Measurements from ENCODE around the gene SYTL1.

SYTL1 gene

DNA sequence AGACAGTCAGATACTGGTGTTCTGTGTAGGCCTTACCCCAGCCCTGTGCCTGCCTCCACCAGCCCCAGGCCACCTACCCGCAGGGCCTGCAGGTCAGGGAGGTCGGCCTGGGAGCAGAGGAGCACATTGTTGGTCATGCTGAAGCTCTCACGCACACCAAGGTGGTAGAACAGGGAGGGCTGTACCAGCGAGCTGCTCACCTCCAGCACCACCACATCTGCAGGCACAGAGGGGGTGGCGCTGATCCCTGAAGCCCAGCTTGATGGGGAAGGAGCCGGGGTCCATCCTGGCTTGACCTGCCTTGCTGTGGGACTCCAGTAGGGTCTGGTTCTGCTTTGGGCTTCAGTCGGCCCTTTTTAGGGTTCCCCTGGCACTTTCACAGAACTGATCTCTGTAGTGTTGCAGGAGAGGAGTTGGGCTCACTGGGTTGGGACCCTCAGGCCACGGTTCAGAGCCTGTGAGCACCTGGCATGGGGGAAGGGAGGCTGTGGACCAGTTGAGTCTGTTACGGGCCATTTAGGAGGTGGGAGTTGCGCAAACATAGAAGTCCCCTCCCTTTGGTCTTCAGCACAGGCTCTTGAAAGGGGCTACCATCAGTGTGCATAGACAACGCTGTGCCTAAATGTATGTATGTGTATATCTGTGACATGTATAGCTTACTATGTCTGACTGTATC is 23.0 kb downstream of the SYTL1 start:
- no peaks in the 10 kb centered on the region for H3K9me3 ChIP-seq (ENCODE audit: severe bottlenecking)
- no peaks in the 10 kb centered on the region for H3K27me3 ChIP-seq (ENCODE audit: insufficient read depth, poor library complexity, severe bottlenecking)
- peak overlapping the region; percentile 91 for H3K27ac ChIP-seq (ENCODE audit: poor library complexity, severe bottlenecking)
- H3K36me3 ChIP-seq (ENCODE audit: low read depth), result peaks cover 24% of the 10 kb centered on the region
- DNase-seq (ENCODE audit: low spot score) (no peak), ATAC-seq (ENCODE audit: low read depth) (no peak)
- H3K4me1 ChIP-seq (ENCODE audit: insufficient read depth, poor library complexity, severe bottlenecking), result peaks cover 6% of the 10 kb centered on the region
- TF ChIP-seq, protein P1, sequence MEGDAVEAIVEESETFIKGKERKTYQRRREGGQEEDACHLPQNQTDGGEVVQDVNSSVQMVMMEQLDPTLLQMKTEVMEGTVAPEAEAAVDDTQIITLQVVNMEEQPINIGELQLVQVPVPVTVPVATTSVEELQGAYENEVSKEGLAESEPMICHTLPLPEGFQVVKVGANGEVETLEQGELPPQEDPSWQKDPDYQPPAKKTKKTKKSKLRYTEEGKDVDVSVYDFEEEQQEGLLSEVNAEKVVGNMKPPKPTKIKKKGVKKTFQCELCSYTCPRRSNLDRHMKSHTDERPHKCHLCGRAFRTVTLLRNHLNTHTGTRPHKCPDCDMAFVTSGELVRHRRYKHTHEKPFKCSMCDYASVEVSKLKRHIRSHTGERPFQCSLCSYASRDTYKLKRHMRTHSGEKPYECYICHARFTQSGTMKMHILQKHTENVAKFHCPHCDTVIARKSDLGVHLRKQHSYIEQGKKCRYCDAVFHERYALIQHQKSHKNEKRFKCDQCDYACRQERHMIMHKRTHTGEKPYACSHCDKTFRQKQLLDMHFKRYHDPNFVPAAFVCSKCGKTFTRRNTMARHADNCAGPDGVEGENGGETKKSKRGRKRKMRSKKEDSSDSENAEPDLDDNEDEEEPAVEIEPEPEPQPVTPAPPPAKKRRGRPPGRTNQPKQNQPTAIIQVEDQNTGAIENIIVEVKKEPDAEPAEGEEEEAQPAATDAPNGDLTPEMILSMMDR (IDR thresholded peaks at IDR 0.05; ENCODE audit: poor library complexity, severe bottlenecking), result no peak
- peak overlapping the region; percentile 82 for H3K4me3 ChIP-seq (ENCODE audit: severe bottlenecking)

DNA sequence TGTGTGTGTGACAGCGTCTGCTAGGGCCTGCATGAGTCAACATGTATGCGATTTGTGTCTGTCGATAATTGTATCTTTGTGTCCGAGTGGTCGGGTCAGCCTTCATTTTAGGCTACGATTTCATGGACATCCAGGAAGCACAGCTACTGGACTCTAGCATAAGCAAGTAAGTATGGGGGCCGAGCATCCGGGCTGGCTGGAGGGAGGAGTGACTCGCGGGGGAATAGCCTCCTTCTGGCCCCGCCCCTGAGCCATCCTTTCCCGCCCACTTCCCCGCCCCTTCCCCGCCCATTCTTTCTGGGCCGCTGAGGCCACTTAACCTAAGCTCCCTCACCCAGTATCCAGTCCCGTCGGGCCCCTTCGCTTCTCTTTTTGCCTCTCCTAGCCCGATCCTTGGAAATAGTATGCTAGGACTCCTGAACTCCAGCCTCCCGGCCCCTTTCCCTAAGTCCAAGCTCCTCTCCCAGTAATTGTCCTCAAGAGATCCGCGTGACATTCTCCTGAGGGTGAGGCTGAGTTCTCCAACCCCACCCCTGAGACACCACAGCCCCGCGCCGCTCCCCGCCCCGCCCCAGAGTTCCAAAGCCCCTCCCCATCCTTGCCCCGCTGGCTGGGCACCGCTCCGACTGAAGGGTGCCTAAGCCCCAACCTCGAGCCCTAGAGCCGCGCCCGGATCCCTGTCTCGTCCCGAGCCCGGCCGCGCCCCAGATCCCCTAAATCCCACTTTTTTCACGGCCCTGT is 23.7 kb downstream of the SYTL1 start:
- Histone ChIP-seq H3K9me3 (ENCODE audit: severe bottlenecking) (no peaks in the 10 kb centered on the region), H3K4me3 (ENCODE audit: severe bottlenecking) (peak overlapping the region; percentile 82), H3K27me3 (ENCODE audit: insufficient read depth, poor library complexity, severe bottlenecking) (no peaks in the 10 kb centered on the region), H3K36me3 (ENCODE audit: low read depth) (peaks cover 24% of the 10 kb centered on the region), H3K4me1 (ENCODE audit: insufficient read depth, poor library complexity, severe bottlenecking) (peaks cover 6% of the 10 kb centered on the region), H3K27ac (ENCODE audit: poor library complexity, severe bottlenecking) (peak overlapping the region; percentile 91)
- TF ChIP-seq, protein P1 (IDR thresholded peaks at IDR 0.05; ENCODE audit: poor library complexity, severe bottlenecking), result no peak
- ATAC-seq (ENCODE audit: low read depth), result peak; percentile 73
- DNase-seq (ENCODE audit: low spot score), result peak; percentile 90

GRCh38 chr1:27366113-27366410 is 24.2 kb downstream of the SYTL1 start:
- Histone ChIP-seq H3K4me1 (ENCODE audit: insufficient read depth, poor library complexity, severe bottlenecking) (peaks cover 6% of the 10 kb centered on the region), H3K4me3 (ENCODE audit: severe bottlenecking) (peak overlapping the region; percentile 82), H3K36me3 (ENCODE audit: low read depth) (peaks cover 22% of the 10 kb centered on the region), H3K27ac (ENCODE audit: poor library complexity, severe bottlenecking) (peak overlapping the region; percentile 91), H3K27me3 (ENCODE audit: insufficient read depth, poor library complexity, severe bottlenecking) (no peaks in the 10 kb centered on the region), H3K9me3 (ENCODE audit: severe bottlenecking) (no peaks in the 10 kb centered on the region)
- peak; percentile 36 for ATAC-seq (ENCODE audit: low read depth)
- no peak for DNase-seq (ENCODE audit: low spot score)
- TF ChIP-seq, protein P1 (IDR thresholded peaks at IDR 0.05; ENCODE audit: poor library complexity, severe bottlenecking), result no peak

DNA sequence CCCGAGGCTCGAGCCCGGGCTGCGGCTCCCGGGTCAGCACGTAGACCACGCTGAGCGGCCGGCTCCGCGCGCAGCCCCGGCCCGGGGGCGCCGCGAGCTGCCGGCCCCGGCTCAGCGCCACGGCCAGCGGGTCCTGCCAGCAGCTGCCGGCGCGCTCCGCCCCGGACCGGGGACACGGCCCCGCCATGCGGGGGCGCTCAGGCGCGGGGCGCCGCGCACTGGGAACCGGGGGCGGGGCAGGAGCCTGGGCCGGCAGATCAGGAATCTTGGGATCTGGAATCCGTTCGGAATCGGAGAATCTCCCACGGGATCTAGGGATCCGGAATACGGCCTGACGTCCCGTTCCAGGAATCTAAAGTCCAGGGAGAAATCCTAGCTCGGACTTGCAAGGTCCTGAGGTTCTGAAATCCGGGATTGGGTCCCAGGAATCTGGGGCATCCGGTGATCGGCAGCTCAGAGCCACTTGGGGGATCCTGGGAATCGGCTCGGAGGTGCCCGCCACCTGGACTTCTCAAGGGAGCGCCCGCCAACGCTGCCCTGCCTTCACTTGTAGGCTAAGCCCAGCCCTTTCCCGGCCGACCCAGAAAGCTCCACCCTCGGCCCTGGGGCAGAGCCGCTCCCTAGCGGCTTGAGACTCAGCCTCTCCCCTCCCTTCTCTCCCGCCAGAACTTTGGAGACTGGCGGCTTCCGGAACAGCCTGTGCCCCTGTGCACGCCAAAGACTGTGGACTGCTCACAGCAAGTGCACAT is 24.8 kb downstream of the SYTL1 start, which contains the start of gene MAP3K6:
TSS of gene MAP3K6 (minus strand) at position 551 of the 749 bp plus-strand sequence. CDS start at position 187, 364 bp downstream.
- Histone ChIP-seq H3K4me3 (ENCODE audit: severe bottlenecking) (peak within 1 kb of the TSS; percentile 82), H3K9me3 (ENCODE audit: severe bottlenecking) (no peaks in the 10 kb centered on the region), H3K27ac (ENCODE audit: poor library complexity, severe bottlenecking) (peak within 1 kb of the TSS; percentile 91), H3K36me3 (ENCODE audit: low read depth) (peaks cover 17% of the 10 kb centered on the region), H3K27me3 (ENCODE audit: insufficient read depth, poor library complexity, severe bottlenecking) (no peaks in the 10 kb centered on the region), H3K4me1 (ENCODE audit: insufficient read depth, poor library complexity, severe bottlenecking) (peaks cover 6% of the 10 kb centered on the region)
- ATAC-seq (ENCODE audit: low read depth) (peak; percentile 83), DNase-seq (ENCODE audit: low spot score) (peak; percentile 92)
- TF ChIP-seq, protein P1 (IDR thresholded peaks at IDR 0.05; ENCODE audit: poor library complexity, severe bottlenecking), result peak; percentile 82
